ENCODE results near the gene MYF6.

GRCh38 chr12:80698847-80699542 lies 8.4 kb upstream of the MYF6 start:
- TF ChIP-seq POLR2AphosphoS5 (IDR thresholded peaks at IDR 0.05) (no peak), CTCF (IDR thresholded peaks at IDR 0.05) (no peak)

Data from breast epithelium (tissue), 3 donors.